Gastroesophageal sphincter (tissue), 4 donors: ENCODE data around the gene NCOA3. TPM values are rescaled to one million over a fixed set of nuclear protein-coding genes. Genes with fewer than 3 reads are reported as not detected.
"Not testable (repeated sequence)": the region's sequence is repeated elsewhere in the genome, so short reads cannot be mapped to it uniquely, and the experiment has no call there.

Experiments used
- ATAC-seq: fragments of 150-250 bp; one replicate; pipeline ENCODE4 v1.9.1; 2016; ENCODE audit warnings: mild to moderate bottlenecking, moderate library complexity
- H3K27ac ChIP-seq, 4 donors: fragments of 200-600 bp; sonication (generic) in 3 of 4; 1 replicate in 3 of 4; 2 replicates in 1 of 4; pipeline ENCODE4 v1.5.1; 2016 to 2019
- H3K27me3 ChIP-seq: fragments of 200-600 bp; sonication (generic); one replicate; pipeline ENCODE4 v1.5.1; 2019
- H3K36me3 ChIP-seq, 2 donors: fragments of 200-600 bp; sonication (generic); one replicate each; pipeline ENCODE4 v1.5.1; 2019; ENCODE audit warnings: control low read depth in 1 of 2
- H3K4me1 ChIP-seq, 3 donors: fragments of 200-600 bp; sonication (generic); 1 replicate in 2 of 3; 2 replicates in 1 of 3; pipeline ENCODE4 v1.5.1; 2016 to 2019; ENCODE audit warnings: control low read depth in 2 of 3
- H3K4me3 ChIP-seq, 2 donors: fragments of 200-600 bp; sonication (generic); one replicate each; pipeline ENCODE4 v1.5.1; 2019; ENCODE audit warnings: mild to moderate bottlenecking in 1 of 2, moderate library complexity in 1 of 2
- H3K9me3 ChIP-seq, 3 donors: fragments of 200-600 bp; sonication (generic); one replicate each; pipeline ENCODE4 v1.5.1; 2017 to 2019; ENCODE audit warnings: control low read depth in 2 of 3
- CTCF ChIP-seq, 4 experiments: fragments of 200-600 bp in 2 of 4; fragments of 450-650 bp in 2 of 4; sonication (generic) in 1 of 4; IDR thresholded peaks; one replicate each; pipeline ENCODE4 v1.5.1; 2017 to 2019; ENCODE audit warnings: antibody characterized with exemption in 4 of 4, mild to moderate bottlenecking in 2 of 4, moderate library complexity in 2 of 4
- EP300 ChIP-seq: sonication (generic); formaldehyde crosslinking; IDR thresholded peaks from one replicate; pipeline ENCODE4 v1.6.1; 2017; ENCODE audit warnings: antibody characterized with exemption, mild to moderate bottlenecking
- POLR2A ChIP-seq, 2 donors: fragments of 450-650 bp; IDR thresholded peaks; one replicate each; pipeline ENCODE4 v1.6.1; 2017; ENCODE audit warnings: antibody characterized with exemption in 2 of 2, mild to moderate bottlenecking in 2 of 2, moderate library complexity in 1 of 2
- POLR2AphosphoS5 ChIP-seq: sonication (generic); formaldehyde crosslinking; IDR thresholded peaks from one replicate; pipeline ENCODE4 v1.6.1; 2017; ENCODE audit warnings: antibody characterized with exemption
- WGBS, 2 donors: methylation state at CpG; one replicate each; pipeline ENCODE4 v1.1.5; 2018; ENCODE audit warnings: low coverage in 1 of 2; 5-methylcytosine and 5-hydroxymethylcytosine counted together
- total RNA-seq, 4 donors: library from RNA; depleted of rRNA; stranded (reverse); fragments of >200 nt; gene quantifications; one replicate each; pipeline ENCODE4 v1.1.0, GENCODE V29; 2016

NCOA3 gene
- total RNA-seq, 4 donors from 2014 or later = 28.8 to 44.5 (median 37.6) TPM

- TF ChIP-seq POLR2A (IDR thresholded peaks at IDR 0.05) (no peak), POLR2AphosphoS5 (no peak), CTCF (IDR thresholded peaks at IDR 0.05) (no peak), EP300 (no peak)
- H3K36me3 ChIP-seq = no peaks in the 10 kb centered on the region
- H3K27ac ChIP-seq = no peak overlapping the region
- WGBS, 2 donors = 73 to 88% methylated on average over 5 of the region's 5 CpGs
- ATAC-seq = no peak
- H3K4me3 ChIP-seq = no peak overlapping the region
- H3K9me3 ChIP-seq = no peaks in the 10 kb centered on the region
- H3K4me1 ChIP-seq = peaks cover 0 to 59% (median 0%) of the 10 kb centered on the region in 3 donors
- no peaks in the 10 kb centered on the region for H3K27me3 ChIP-seq
Observed at GRCh38 chr20:47547034-47547387, 45.3 kb downstream of the NCOA3 start.

GRCh38 chr20:47549671-47550070 is 48.0 kb downstream of the NCOA3 start:
- Histone ChIP-seq H3K27me3 (no peaks in the 10 kb centered on the region), H3K4me3 (no peak overlapping the region), H3K27ac (no peak overlapping the region), H3K9me3 (no peaks in the 10 kb centered on the region), H3K36me3 (no peaks in the 10 kb centered on the region), H3K4me1 (peaks cover 0 to 50% (median 0%) of the 10 kb centered on the region in 3 donors)
- no peak for TF ChIP-seq EP300
- TF ChIP-seq CTCF (IDR thresholded peaks at IDR 0.05) = no peak
- TF ChIP-seq POLR2A (IDR thresholded peaks at IDR 0.05) = no peak
- no peak for TF ChIP-seq POLR2AphosphoS5
- 84 to 92% methylated on average over 3 of the region's 3 CpGs for WGBS, 2 donors
- no peak for ATAC-seq

- 67 to 74% methylated on average over 5 of the region's 5 CpGs for WGBS, 2 donors
- TF ChIP-seq POLR2AphosphoS5 (no peak), EP300 (no peak), POLR2A (IDR thresholded peaks at IDR 0.05) (no peak), CTCF (IDR thresholded peaks at IDR 0.05) (no peak)
- no peak overlapping the region for H3K27ac ChIP-seq
- H3K4me3 ChIP-seq = no peak overlapping the region
- H3K27me3 ChIP-seq = no peaks in the 10 kb centered on the region
- no peak for ATAC-seq
- peaks cover 0 to 39% (median 0%) of the 10 kb centered on the region in 3 donors for H3K4me1 ChIP-seq
- no peaks in the 10 kb centered on the region for H3K36me3 ChIP-seq
- no peaks in the 10 kb centered on the region for H3K9me3 ChIP-seq
Observed at GRCh38 chr20:47551222-47551621, 49.5 kb downstream of the NCOA3 start.

- H3K4me3 ChIP-seq = no peak overlapping the region
- H3K27ac ChIP-seq = no peak overlapping the region
- H3K36me3 ChIP-seq = no peaks in the 10 kb centered on the region
- H3K9me3 ChIP-seq = no peaks in the 10 kb centered on the region
- ATAC-seq = no peak
- H3K4me1 ChIP-seq = peaks cover 0 to 39% (median 0%) of the 10 kb centered on the region in 3 donors
- H3K27me3 ChIP-seq = no peaks in the 10 kb centered on the region
- TF ChIP-seq POLR2AphosphoS5 (no peak), EP300 (no peak), POLR2A (IDR thresholded peaks at IDR 0.05) (no peak), CTCF (IDR thresholded peaks at IDR 0.05) (no peak)
Observed at GRCh38 chr20:47551841-47552240, 50.2 kb downstream of the NCOA3 start.

- WGBS, 2 donors = 96 to 98% methylated on average over 8 to 9 of the region's 9 CpGs
- H3K27ac ChIP-seq = no peak overlapping the region
- H3K9me3 ChIP-seq = no peaks in the 10 kb centered on the region
- no peaks in the 10 kb centered on the region for H3K36me3 ChIP-seq
- H3K4me1 ChIP-seq = peaks cover 0 to 49% (median 3%) of the 10 kb centered on the region in 3 donors
- no peak for TF ChIP-seq CTCF (IDR thresholded peaks at IDR 0.05)
- no peak for TF ChIP-seq EP300
- TF ChIP-seq POLR2A (IDR thresholded peaks at IDR 0.05) = no peak
- ATAC-seq = no peak
- no peaks in the 10 kb centered on the region for H3K27me3 ChIP-seq
- H3K4me3 ChIP-seq = no peak overlapping the region
Observed at GRCh38 chr20:47552996-47553395, 51.3 kb downstream of the NCOA3 start.

GRCh38 chr20:47553594-47554235 is 52.0 kb downstream of the NCOA3 start:
- H3K36me3 ChIP-seq, H3K27me3 ChIP-seq, H3K9me3 ChIP-seq, H3K4me3 ChIP-seq, ATAC-seq, H3K27ac ChIP-seq: not testable (repeated sequence)
- H3K4me1 ChIP-seq = peaks cover under 1 to 56% (median 6%) of the 10 kb centered on the region in 3 donors
- WGBS, 2 donors = 90% methylated on average over 3 of the region's 8 CpGs; no CpG with 5 or more reads in 1 of the 2 donors

- H3K4me3 ChIP-seq, H3K27ac ChIP-seq, ATAC-seq, H3K36me3 ChIP-seq, H3K27me3 ChIP-seq, H3K9me3 ChIP-seq: not testable (repeated sequence)
- H3K4me1 ChIP-seq = peaks cover 6 to 58% (median 11%) of the 10 kb centered on the region in 3 donors
Observed at GRCh38 chr20:47554283-47554682, 52.6 kb downstream of the NCOA3 start.
